Measurements from ENCODE around the gene RYR3. TPM values are rescaled to one million over a fixed set of nuclear protein-coding genes. Genes with fewer than 3 reads are reported as not detected.

Gene RYR3
- total RNA-seq, 6 experiments from 2014 or later, result not detected

GRCh38 chr15:33296050-33296449 lies 14.7 kb upstream of the RYR3 start:
- H3K36me3 Mint-ChIP-seq (ENCODE audit: low read depth), result no peaks in the 10 kb centered on the region
- TF ChIP-seq CTCF (IDR thresholded peaks at IDR 0.05), result no peak
- H3K4me3 Mint-ChIP-seq, result no peak overlapping the region
- DNase-seq, result no peak
- H3K27me3 Mint-ChIP-seq (ENCODE audit: insufficient read depth), result peaks cover 21% of the 10 kb centered on the region; the same call in 1 of the 2 replicates
- H3K4me1 Mint-ChIP-seq (ENCODE audit: low read depth), result peaks cover 15% of the 10 kb centered on the region
- no peaks in the 10 kb centered on the region for H3K9me3 Mint-ChIP-seq
- no peak overlapping the region for H3K27ac Mint-ChIP-seq

- no peaks in the 10 kb centered on the region for H3K36me3 Mint-ChIP-seq (ENCODE audit: low read depth)
- peaks cover 24% of the 10 kb centered on the region for H3K27me3 Mint-ChIP-seq (ENCODE audit: insufficient read depth)
- H3K4me1 Mint-ChIP-seq (ENCODE audit: low read depth), result peaks cover 15% of the 10 kb centered on the region
- TF ChIP-seq CTCF (IDR thresholded peaks at IDR 0.05), result no peak
- no peak overlapping the region for H3K27ac Mint-ChIP-seq
- H3K4me3 Mint-ChIP-seq, result no peak overlapping the region
- H3K9me3 Mint-ChIP-seq, result no peaks in the 10 kb centered on the region
- DNase-seq, result no peak
Measured at GRCh38 chr15:33296856-33297255, 13.9 kb upstream of the RYR3 start.

- no peaks in the 10 kb centered on the region for H3K9me3 Mint-ChIP-seq
- H3K36me3 Mint-ChIP-seq (ENCODE audit: low read depth), result no peaks in the 10 kb centered on the region
- DNase-seq, result no peak
- no peak overlapping the region for H3K27ac Mint-ChIP-seq
- no peak for TF ChIP-seq CTCF (IDR thresholded peaks at IDR 0.05)
- H3K4me1 Mint-ChIP-seq (ENCODE audit: low read depth), result peaks cover 8% of the 10 kb centered on the region
- H3K27me3 Mint-ChIP-seq (ENCODE audit: insufficient read depth), result peaks cover 30% of the 10 kb centered on the region
- no peak overlapping the region for H3K4me3 Mint-ChIP-seq
Measured at GRCh38 chr15:33298631-33299030, 12.1 kb upstream of the RYR3 start.

- H3K4me3 Mint-ChIP-seq, result no peak overlapping the region
- no peak for TF ChIP-seq CTCF (IDR thresholded peaks at IDR 0.05)
- no peak for DNase-seq
- no peaks in the 10 kb centered on the region for H3K36me3 Mint-ChIP-seq (ENCODE audit: low read depth)
- H3K4me1 Mint-ChIP-seq (ENCODE audit: low read depth), result no peaks in the 10 kb centered on the region
- H3K27ac Mint-ChIP-seq, result no peak overlapping the region
- H3K27me3 Mint-ChIP-seq (ENCODE audit: insufficient read depth), result peaks cover 36% of the 10 kb centered on the region
- no peaks in the 10 kb centered on the region for H3K9me3 Mint-ChIP-seq
Measured at GRCh38 chr15:33304924-33305323, 5.8 kb upstream of the RYR3 start.

- Mint-ChIP-seq H3K27ac (no peak overlapping the region), H3K4me1 (ENCODE audit: low read depth) (peaks cover 4% of the 10 kb centered on the region; the same call in 1 of the 2 replicates), H3K36me3 (ENCODE audit: low read depth) (no peaks in the 10 kb centered on the region), H3K27me3 (ENCODE audit: insufficient read depth) (peaks cover 37% of the 10 kb centered on the region), H3K9me3 (no peaks in the 10 kb centered on the region), H3K4me3 (no peak overlapping the region)
- DNase-seq, result no peak
- TF ChIP-seq CTCF (IDR thresholded peaks at IDR 0.05), result peak; percentile 55
Measured at GRCh38 chr15:33309602-33310276, 1.0 kb upstream of the RYR3 start.
